NT2/D1 (cell line): ENCODE results near the gene CSGALNACT2.
"Not testable (repeated sequence)": the region's sequence is repeated elsewhere in the genome, so short reads cannot be mapped to it uniquely, and the experiment has no call there.

Source experiments
- DNase-seq: peaks from one replicate; pipeline ENCODE4 v3.0.0-alpha.2; 2011; ENCODE audit warnings: low read depth, low spot score
- H3K27me3 ChIP-seq: 2 replicates; pipeline ENCODE4 v1.6.0; 2011; ENCODE audit warnings: mild to moderate bottlenecking; ENCODE audit not compliant: insufficient read length, insufficient read depth
- H3K36me3 ChIP-seq: 2 replicates; pipeline ENCODE4 v1.6.1; 2011; ENCODE audit warnings: mild to moderate bottlenecking, low read length, mixed read lengths; ENCODE audit not compliant: insufficient read depth, insufficient read length
- H3K4me1 ChIP-seq: 2 replicates; pipeline ENCODE4 v1.5.1; 2011; ENCODE audit not compliant: insufficient read depth, insufficient read length
- H3K4me3 ChIP-seq: 2 replicates; pipeline ENCODE4 v1.5.1; 2011; ENCODE audit warnings: low read depth; ENCODE audit not compliant: insufficient read length
- H3K9ac ChIP-seq: 2 replicates; pipeline ENCODE4 v1.6.0; 2011; ENCODE audit warnings: low read depth; ENCODE audit not compliant: insufficient read length
- H3K9me3 ChIP-seq: 2 replicates; pipeline ENCODE4 v1.5.1; 2011; ENCODE audit warnings: mild to moderate bottlenecking, low read length; ENCODE audit not compliant: insufficient read depth
- SUZ12 ChIP-seq: IDR thresholded peaks from 2 replicates; pipeline ENCODE4 v1.6.1; 2011; ENCODE audit not compliant: insufficient read length, insufficient read depth; ENCODE audit errors: extremely low read depth
- YY1 ChIP-seq: IDR thresholded peaks from 2 replicates; pipeline ENCODE4 v1.6.1; 2011; ENCODE audit not compliant: insufficient read length, insufficient read depth
- ZNF274 ChIP-seq: IDR thresholded peaks from 2 replicates; pipeline ENCODE4 v1.6.1; 2011; ENCODE audit warnings: mild to moderate bottlenecking, low read depth, low read length

CSGALNACT2 gene

GRCh38 chr10:43170491-43170890, 32.2 kb downstream of the CSGALNACT2 start:
- H3K4me1 ChIP-seq: no peaks in the 10 kb centered on the region
- H3K4me3 ChIP-seq: no peak overlapping the region
- TF ChIP-seq ZNF274 (no peak), SUZ12 (no peak), YY1 (no peak)
- no peak overlapping the region for H3K9ac ChIP-seq
- peaks cover 24% of the 10 kb centered on the region for H3K36me3 ChIP-seq
- DNase-seq: no peak
- H3K27me3 ChIP-seq: no peaks in the 10 kb centered on the region
- no peaks in the 10 kb centered on the region for H3K9me3 ChIP-seq

- Histone ChIP-seq H3K4me1 (no peaks in the 10 kb centered on the region), H3K9me3 (no peaks in the 10 kb centered on the region), H3K4me3 (no peak overlapping the region), H3K36me3 (peaks cover 25% of the 10 kb centered on the region), H3K9ac (no peak overlapping the region), H3K27me3 (no peaks in the 10 kb centered on the region)
- TF ChIP-seq YY1 (no peak), SUZ12 (no peak), ZNF274 (no peak)
- DNase-seq: no peak
These were observed 34.4 kb downstream of the CSGALNACT2 start for GRCh38 chr10:43172645-43173044.

GRCh38 chr10:43173120-43173519, 34.9 kb downstream of the CSGALNACT2 start:
- no peaks in the 10 kb centered on the region for H3K27me3 ChIP-seq
- no peak overlapping the region for H3K9ac ChIP-seq
- no peak overlapping the region for H3K4me3 ChIP-seq
- TF ChIP-seq SUZ12 (no peak), ZNF274 (no peak), YY1 (no peak)
- H3K36me3 ChIP-seq: peaks cover 30% of the 10 kb centered on the region
- no peak for DNase-seq
- no peaks in the 10 kb centered on the region for H3K4me1 ChIP-seq
- H3K9me3 ChIP-seq: no peaks in the 10 kb centered on the region

- no peak for TF ChIP-seq YY1
- no peak for TF ChIP-seq ZNF274
- Histone ChIP-seq H3K9ac (no peak overlapping the region), H3K4me1 (no peaks in the 10 kb centered on the region), H3K36me3 (peaks cover 30% of the 10 kb centered on the region), H3K9me3 (no peaks in the 10 kb centered on the region), H3K4me3 (no peak overlapping the region), H3K27me3 (no peaks in the 10 kb centered on the region)
- no peak for DNase-seq
These were observed 36.7 kb downstream of the CSGALNACT2 start for GRCh38 chr10:43174969-43175368.

GRCh38 chr10:43176271-43176670, 38.0 kb downstream of the CSGALNACT2 start:
- H3K4me3 ChIP-seq: no peak overlapping the region
- H3K36me3 ChIP-seq: peaks cover 34% of the 10 kb centered on the region
- DNase-seq: no peak
- H3K9me3 ChIP-seq: no peaks in the 10 kb centered on the region
- no peak overlapping the region for H3K9ac ChIP-seq
- TF ChIP-seq YY1: no peak
- TF ChIP-seq SUZ12: no peak
- no peak for TF ChIP-seq ZNF274
- no peaks in the 10 kb centered on the region for H3K27me3 ChIP-seq
- no peaks in the 10 kb centered on the region for H3K4me1 ChIP-seq

- no peak for DNase-seq
- TF ChIP-seq SUZ12 (no peak), ZNF274 (no peak), YY1 (no peak)
- no peak overlapping the region for H3K4me3 ChIP-seq
- H3K36me3 ChIP-seq: peaks cover 30% of the 10 kb centered on the region
- no peaks in the 10 kb centered on the region for H3K9me3 ChIP-seq
- no peaks in the 10 kb centered on the region for H3K4me1 ChIP-seq
- no peak overlapping the region for H3K9ac ChIP-seq
- no peaks in the 10 kb centered on the region for H3K27me3 ChIP-seq
These were observed 39.4 kb downstream of the CSGALNACT2 start for GRCh38 chr10:43177595-43177994.

- Histone ChIP-seq H3K4me1 (no peaks in the 10 kb centered on the region), H3K4me3 (no peak overlapping the region), H3K36me3 (peaks cover 30% of the 10 kb centered on the region), H3K9ac (no peak overlapping the region), H3K9me3 (no peaks in the 10 kb centered on the region), H3K27me3 (no peaks in the 10 kb centered on the region)
- TF ChIP-seq YY1: no peak
- TF ChIP-seq SUZ12: no peak
- TF ChIP-seq ZNF274: no peak
- DNase-seq: no peak
These were observed 42.9 kb downstream of the CSGALNACT2 start for GRCh38 chr10:43181146-43181545.

GRCh38 chr10:43183764-43184163, 45.5 kb downstream of the CSGALNACT2 start:
- H3K36me3 ChIP-seq: peaks cover 19% of the 10 kb centered on the region

More at GRCh38 chr10:43183764-43184163, 45.5 kb downstream of the CSGALNACT2 start:
- not testable (repeated sequence) for H3K4me3 ChIP-seq, DNase-seq, H3K9me3 ChIP-seq, H3K9ac ChIP-seq, H3K27me3 ChIP-seq, H3K4me1 ChIP-seq
